ENCODE measurements around the gene CCDC150.

DNA sequence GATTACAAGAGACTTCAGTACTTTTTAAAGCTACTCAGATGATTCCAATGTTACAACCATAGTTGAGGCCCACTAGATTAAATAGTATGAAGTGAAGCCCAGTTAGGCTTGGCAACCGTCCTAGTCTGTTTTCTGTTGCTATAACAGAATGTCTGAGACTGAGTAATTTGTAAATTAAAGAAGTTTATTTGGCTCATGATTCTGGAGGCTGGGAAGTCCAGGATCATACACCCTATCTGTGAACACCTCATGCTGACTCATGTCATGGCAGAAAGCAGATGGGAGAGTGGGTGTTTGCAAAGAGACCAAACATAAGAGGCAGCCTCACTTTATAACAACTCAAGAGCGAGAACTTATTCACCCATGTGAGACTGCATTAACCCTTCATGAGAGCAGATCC is 63.1 kb downstream of the CCDC150 start:
- no peak for TF ChIP-seq POLR2A (IDR thresholded peaks at IDR 0.05)
- TF ChIP-seq, protein P1, sequence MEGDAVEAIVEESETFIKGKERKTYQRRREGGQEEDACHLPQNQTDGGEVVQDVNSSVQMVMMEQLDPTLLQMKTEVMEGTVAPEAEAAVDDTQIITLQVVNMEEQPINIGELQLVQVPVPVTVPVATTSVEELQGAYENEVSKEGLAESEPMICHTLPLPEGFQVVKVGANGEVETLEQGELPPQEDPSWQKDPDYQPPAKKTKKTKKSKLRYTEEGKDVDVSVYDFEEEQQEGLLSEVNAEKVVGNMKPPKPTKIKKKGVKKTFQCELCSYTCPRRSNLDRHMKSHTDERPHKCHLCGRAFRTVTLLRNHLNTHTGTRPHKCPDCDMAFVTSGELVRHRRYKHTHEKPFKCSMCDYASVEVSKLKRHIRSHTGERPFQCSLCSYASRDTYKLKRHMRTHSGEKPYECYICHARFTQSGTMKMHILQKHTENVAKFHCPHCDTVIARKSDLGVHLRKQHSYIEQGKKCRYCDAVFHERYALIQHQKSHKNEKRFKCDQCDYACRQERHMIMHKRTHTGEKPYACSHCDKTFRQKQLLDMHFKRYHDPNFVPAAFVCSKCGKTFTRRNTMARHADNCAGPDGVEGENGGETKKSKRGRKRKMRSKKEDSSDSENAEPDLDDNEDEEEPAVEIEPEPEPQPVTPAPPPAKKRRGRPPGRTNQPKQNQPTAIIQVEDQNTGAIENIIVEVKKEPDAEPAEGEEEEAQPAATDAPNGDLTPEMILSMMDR (IDR thresholded peaks at IDR 0.05): no peak
- TF ChIP-seq POLR2AphosphoS5 (IDR thresholded peaks at IDR 0.05): no peak
- TF ChIP-seq EP300 (IDR thresholded peaks at IDR 0.05): no peak

All from upper lobe of left lung (tissue), 4 donors.